PC-3 (cell line): ENCODE measurements around the gene SUPT6H. TPM values are rescaled to one million over a fixed set of nuclear protein-coding genes. Genes with fewer than 3 reads are reported as not detected.

Experiments used
- ATAC-seq: fragments of 200-7000 bp; cut with Tn5 transposase; 2 replicates; pipeline ENCODE4 v1.9.1; 2020; ENCODE audit warnings: mild to moderate bottlenecking, moderate library complexity
- BruUV-seq: library from RNA; stranded (reverse); fragments of 400-500 nt; replicated peaks from 2 replicates; lab custom pipeline; 2021; lab: Mats Ljungman, UMichigan
- CTCF ChIA-PET: fragments of 300-600 bp; sonication (Branson Sonifier 250); formaldehyde crosslinking; loops from one replicate; lab custom pipeline; 2022; ENCODE audit warnings: antibody characterized with exemption; lab: Charles Lee
- POLR2A ChIA-PET: fragments of 300-600 bp; sonication (Branson Sonifier 250); formaldehyde crosslinking; loops from one replicate; lab custom pipeline; 2022; ENCODE audit warnings: antibody characterized with exemption; ENCODE audit not compliant: unreplicated experiment; lab: Charles Lee
- DNase-seq: peaks from one replicate; pipeline ENCODE4 v3.0.0-alpha.2; 2015
- H2AFZ ChIP-seq: fragments of 300-600 bp; sonication (generic); 2 replicates; pipeline ENCODE4 v1.6.0; 2016; ENCODE audit warnings: antibody characterized with exemption, low read length
- H3F3A ChIP-seq: fragments of 300-600 bp; sonication (generic); one replicate; pipeline ENCODE4 v1.6.0; 2017; ENCODE audit warnings: antibody characterized with exemption, low read length, control low read depth, mild to moderate bottlenecking; ENCODE audit not compliant: unreplicated experiment
- H3K27ac ChIP-seq: fragments of 300-600 bp; sonication (generic); 2 replicates; pipeline ENCODE4 v1.5.1; 2016; ENCODE audit warnings: mild to moderate bottlenecking, low read length
- H3K27me3 ChIP-seq: fragments of 300-600 bp; sonication (generic); 2 replicates; pipeline ENCODE4 v1.6.1; 2016; ENCODE audit warnings: low read length, mixed read lengths
- H3K36me3 ChIP-seq: fragments of 300-600 bp; sonication (generic); 2 replicates; pipeline ENCODE4 v1.6.1; 2016; ENCODE audit warnings: low read depth, mixed run types, low read length, mixed read lengths
- H3K4me1 ChIP-seq: fragments of 300-600 bp; sonication (generic); 2 replicates; pipeline ENCODE4 v1.5.1; 2016; ENCODE audit warnings: low read length; ENCODE audit not compliant: insufficient read depth
- H3K4me2 ChIP-seq: fragments of 300-600 bp; sonication (generic); 2 replicates; pipeline ENCODE4 v1.6.0; 2016; ENCODE audit warnings: low read length
- H3K4me3 ChIP-seq: fragments of 300-600 bp; sonication (generic); 2 replicates; pipeline ENCODE4 v1.5.1; 2016; ENCODE audit warnings: mild to moderate bottlenecking, low read length, mixed read lengths
- H3K79me2 ChIP-seq: fragments of 300-600 bp; sonication (generic); 2 replicates; pipeline ENCODE4 v1.6.1; 2017; ENCODE audit warnings: low read length, mixed read lengths
- H3K9ac ChIP-seq: fragments of 300-600 bp; sonication (generic); 2 replicates; pipeline ENCODE4 v1.6.0; 2016; ENCODE audit warnings: mild to moderate bottlenecking, low read length
- H3K9me2 ChIP-seq: fragments of 300-600 bp; sonication (generic); replicated peaks from 2 replicates; pipeline ENCODE4 v1.6.1; 2016; ENCODE audit warnings: mixed run types, low read length, mixed read lengths
- H3K9me3 ChIP-seq: fragments of 300-600 bp; sonication (generic); 2 replicates; pipeline ENCODE4 v1.6.1; 2016; ENCODE audit warnings: low read length, mixed read lengths
- H4K20me1 ChIP-seq: fragments of 300-600 bp; sonication (generic); 2 replicates; pipeline ENCODE4 v1.6.1; 2016; ENCODE audit warnings: low read length, mixed read lengths
- EZH2 ChIP-seq: fragments of 300-600 bp; sonication (generic); IDR thresholded peaks from one replicate; pipeline ENCODE4 v1.6.1; 2017; ENCODE audit warnings: antibody characterized with exemption, mild to moderate bottlenecking, low read length; ENCODE audit not compliant: unreplicated experiment
- EZH2phosphoT487 ChIP-seq: fragments of 300-600 bp; sonication (generic); IDR thresholded peaks from 2 replicates; pipeline ENCODE4 v1.6.1; 2018; ENCODE audit warnings: mild to moderate bottlenecking, antibody characterized with exemption, low read length, borderline replicate concordance
- intact Hi-C: fragments of 100-400 bp; cut with micrococcal nuclease; formaldehyde crosslinking; loops from 2 replicates; pipeline ENCODE4 v1.9.0; 2023
- total RNA-seq: library from RNA; depleted of rRNA; stranded (reverse); fragments of >200 nt; gene quantifications from 2 replicates; pipeline ENCODE4 v1.2.3, GENCODE V29; 2014
- TF ChIP-seq, protein P1 (sequence below): fragments of 300-600 bp; sonication (generic); conservative IDR thresholded peaks from 2 replicates; pipeline ENCODE4 v1.5.1; 2017; ENCODE audit warnings: antibody characterized with exemption, low read depth, mild to moderate bottlenecking, low read length

SUPT6H gene
- total RNA-seq, 1 experiment from 2014 or later = 32.2 TPM

DNA sequence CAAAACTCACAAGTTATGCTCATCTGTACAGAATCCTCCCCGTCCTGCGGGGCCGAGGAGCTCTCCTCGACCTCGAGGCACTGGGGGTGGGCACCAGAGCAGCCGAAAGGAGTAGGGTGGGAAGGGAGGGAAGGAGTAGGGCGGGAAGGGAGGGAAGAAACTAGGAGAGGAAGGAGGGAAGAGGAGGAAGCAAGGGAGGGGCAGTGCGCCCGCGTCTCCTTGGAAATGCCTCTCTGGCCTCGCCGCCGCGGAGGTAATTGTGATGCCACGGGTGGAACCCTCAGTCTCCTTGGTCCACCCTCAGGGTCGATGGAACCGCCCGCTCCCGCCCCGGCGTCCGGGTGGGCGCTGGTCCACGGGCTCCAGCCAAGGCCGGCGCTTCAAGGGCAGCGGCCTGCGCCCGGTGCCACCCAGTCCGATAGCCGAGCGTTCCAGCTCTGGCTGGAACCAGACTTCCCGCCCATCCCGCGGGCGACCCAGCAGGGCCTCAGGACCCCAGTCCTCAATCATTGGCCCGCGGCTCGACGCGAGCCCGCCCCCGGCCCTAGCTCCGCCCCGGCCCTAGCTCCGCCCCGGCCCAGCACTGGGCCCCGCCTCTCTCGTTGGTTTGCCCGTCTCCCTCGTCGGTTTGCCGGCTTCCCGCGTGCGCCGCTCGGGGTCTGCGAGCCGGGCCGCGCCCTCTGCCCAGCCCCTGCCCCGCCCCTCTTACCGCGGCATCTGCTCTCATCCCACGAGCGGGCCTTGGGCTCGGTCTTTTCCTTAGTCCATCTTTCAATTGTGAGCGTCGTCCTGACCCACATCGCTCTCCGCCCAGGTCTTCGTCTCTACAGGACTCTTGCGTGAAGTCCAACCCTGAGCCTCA is 49.1 kb downstream of the SUPT6H start:
- H3K4me1 ChIP-seq = peaks cover 4% of the 10 kb centered on the region; the same call in 1 of the 2 replicates
- H3K9me3 ChIP-seq = no peaks in the 10 kb centered on the region
- no peaks in the 10 kb centered on the region; the same call in 1 of the 2 replicates for H4K20me1 ChIP-seq
- H3K27ac ChIP-seq = peak overlapping the region; percentile 70
- H3K4me2 ChIP-seq = peak overlapping the region; percentile 94
- CTCF ChIA-PET = interaction anchor here (0.6 to 1.0 kb wide), 2 partner anchors 66 to 165 kb away, joined by 3 to 8 read pairs; partner anchors contain the start of gene BLTP2
- no peaks in the 10 kb centered on the region for H3K27me3 ChIP-seq
- peak; percentile 87 for DNase-seq
- H3K9ac ChIP-seq = peak overlapping the region; percentile 81
- no TSS peak for BruUV-seq
- TF ChIP-seq, protein P1, sequence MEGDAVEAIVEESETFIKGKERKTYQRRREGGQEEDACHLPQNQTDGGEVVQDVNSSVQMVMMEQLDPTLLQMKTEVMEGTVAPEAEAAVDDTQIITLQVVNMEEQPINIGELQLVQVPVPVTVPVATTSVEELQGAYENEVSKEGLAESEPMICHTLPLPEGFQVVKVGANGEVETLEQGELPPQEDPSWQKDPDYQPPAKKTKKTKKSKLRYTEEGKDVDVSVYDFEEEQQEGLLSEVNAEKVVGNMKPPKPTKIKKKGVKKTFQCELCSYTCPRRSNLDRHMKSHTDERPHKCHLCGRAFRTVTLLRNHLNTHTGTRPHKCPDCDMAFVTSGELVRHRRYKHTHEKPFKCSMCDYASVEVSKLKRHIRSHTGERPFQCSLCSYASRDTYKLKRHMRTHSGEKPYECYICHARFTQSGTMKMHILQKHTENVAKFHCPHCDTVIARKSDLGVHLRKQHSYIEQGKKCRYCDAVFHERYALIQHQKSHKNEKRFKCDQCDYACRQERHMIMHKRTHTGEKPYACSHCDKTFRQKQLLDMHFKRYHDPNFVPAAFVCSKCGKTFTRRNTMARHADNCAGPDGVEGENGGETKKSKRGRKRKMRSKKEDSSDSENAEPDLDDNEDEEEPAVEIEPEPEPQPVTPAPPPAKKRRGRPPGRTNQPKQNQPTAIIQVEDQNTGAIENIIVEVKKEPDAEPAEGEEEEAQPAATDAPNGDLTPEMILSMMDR = no peak
- TF ChIP-seq EZH2phosphoT487 (no peak), EZH2 (no peak)
- H3K79me2 ChIP-seq = peaks cover 9% of the 10 kb centered on the region
- H3K9me2 ChIP-seq = no peaks in the 10 kb centered on the region
- peak overlapping the region; percentile 85 for H2AFZ ChIP-seq
- peak overlapping the region; percentile 74 for H3K4me3 ChIP-seq
- no peaks in the 10 kb centered on the region for H3F3A ChIP-seq
- peak; percentile 96 for ATAC-seq
- POLR2A ChIA-PET = interaction anchor here (0.5 to 0.9 kb wide), 5 partner anchors 9 to 111 kb away, joined by 5 to 9 read pairs (median 6); partner anchors contain the start of gene RPL23A
- intact Hi-C loops = loop anchor here (10.0 kb wide), 1 partner anchor 66 kb away; the partner anchor contains the start of gene BLTP2
- H3K36me3 ChIP-seq = peaks cover 10% of the 10 kb centered on the region; the same call in 1 of the 2 replicates

DNA sequence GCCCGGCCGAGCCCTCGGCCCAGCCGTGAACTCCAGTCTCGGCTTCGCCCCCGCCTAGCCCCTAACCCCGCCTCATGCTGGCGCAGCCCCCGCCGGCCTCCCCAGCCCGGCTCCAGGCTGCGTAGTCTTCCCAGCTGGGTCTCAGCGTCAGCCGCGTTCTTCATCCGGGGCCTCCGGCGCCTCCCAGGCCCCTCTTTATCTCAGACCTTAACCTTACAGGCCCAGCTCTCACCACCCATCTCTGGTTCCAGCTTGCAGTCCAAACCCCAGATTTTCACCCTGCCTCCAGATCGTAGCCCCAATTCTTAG is 49.7 kb downstream of the SUPT6H start, which contains the start of gene PROCA1:
Gene PROCA1, minus strand, starts transcription at position 166 of the 309 bp plus-strand sequence. CDS start 228 bp downstream, outside the sequence.
- H3K4me3 ChIP-seq = peak within 1 kb of the TSS; percentile 74
- BruUV-seq = no TSS peak
- ChIA-PET CTCF (interaction anchor here (1.0 kb wide), 1 partner anchor 67 kb away, joined by 8 read pairs; the partner anchor contains the start of gene BLTP2), POLR2A (interaction anchor here (0.5 to 0.9 kb wide), 5 partner anchors 8 to 23 kb away, joined by 6 to 10 read pairs (median 9); partner anchors contain the start of gene RPL23A)
- H2AFZ ChIP-seq = peak within 1 kb of the TSS; percentile 85
- intact Hi-C loops = loop anchor here (10.0 kb wide), 1 partner anchor 67 kb away; the partner anchor contains the start of gene BLTP2
- TF ChIP-seq, protein P1 = no peak
- TF ChIP-seq EZH2 = no peak
- TF ChIP-seq EZH2phosphoT487 = no peak
- no peaks in the 10 kb centered on the region for H3F3A ChIP-seq
- peaks cover 10% of the 10 kb centered on the region; the same call in 1 of the 2 replicates for H3K36me3 ChIP-seq
- H3K9ac ChIP-seq = peak within 1 kb of the TSS; percentile 81
- ATAC-seq = no peak
- no peaks in the 10 kb centered on the region for H3K9me2 ChIP-seq
- no peaks in the 10 kb centered on the region for H3K9me3 ChIP-seq
- DNase-seq = no peak
- peak within 1 kb of the TSS; percentile 70 for H3K27ac ChIP-seq
- peaks cover 10% of the 10 kb centered on the region; the same call in 1 of the 2 replicates for H3K4me1 ChIP-seq
- no peaks in the 10 kb centered on the region for H3K27me3 ChIP-seq
- H3K79me2 ChIP-seq = peaks cover 15% of the 10 kb centered on the region
- no peaks in the 10 kb centered on the region; the same call in 1 of the 2 replicates for H4K20me1 ChIP-seq
- H3K4me2 ChIP-seq = peak within 1 kb of the TSS; percentile 94
